ENCODE results near the gene CTDSPL2.
"Not testable (repeated sequence)": the region's sequence is repeated elsewhere in the genome, so short reads cannot be mapped to it uniquely, and the experiment has no call there.

The CTDSPL2 gene

GRCh38 chr15:44544745-44545144, 117.3 kb downstream of the CTDSPL2 start:
- not testable (repeated sequence) for DNase-seq

DNA sequence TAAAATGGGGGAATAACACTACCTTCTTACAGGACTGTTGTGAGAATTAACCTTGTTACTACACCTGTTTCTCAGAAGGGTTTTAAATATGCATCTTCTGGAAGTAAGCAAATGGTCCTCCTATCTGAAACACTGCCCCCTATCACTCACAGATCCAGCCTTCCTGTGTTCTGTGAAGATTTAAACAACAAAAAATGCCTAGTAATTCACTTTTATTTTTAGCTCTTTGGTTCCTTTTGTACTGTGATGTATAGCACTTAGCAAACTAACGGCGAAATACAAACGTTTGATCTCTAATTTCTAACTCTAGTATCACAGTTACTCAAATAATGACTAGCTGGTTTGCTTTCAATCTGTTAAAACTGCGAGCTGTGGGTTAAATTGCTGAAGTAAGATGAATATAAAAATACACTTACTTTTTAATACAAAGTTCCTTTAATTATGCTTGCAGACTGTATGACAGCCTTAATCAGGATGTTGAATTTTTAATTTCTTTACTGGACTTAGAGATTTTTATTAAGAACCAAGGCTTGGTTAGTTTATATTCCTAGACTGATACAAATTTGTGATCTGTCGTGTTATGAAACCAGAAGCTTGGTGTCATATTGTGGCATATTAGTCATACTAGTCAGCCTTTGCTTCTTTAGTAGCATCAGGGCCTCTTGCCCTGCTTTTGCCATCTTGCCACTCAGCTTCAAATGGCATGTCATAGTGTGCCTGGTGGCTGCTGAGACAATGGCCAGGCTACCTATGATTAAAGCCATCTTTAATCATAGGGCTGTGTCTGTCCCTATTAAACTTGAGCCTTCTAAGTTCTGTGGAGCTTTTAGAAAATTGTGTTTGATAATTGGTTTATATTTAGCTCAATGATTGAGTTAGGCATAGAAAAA, 118.7 kb downstream of the CTDSPL2 start:
- no peak for DNase-seq

DNA sequence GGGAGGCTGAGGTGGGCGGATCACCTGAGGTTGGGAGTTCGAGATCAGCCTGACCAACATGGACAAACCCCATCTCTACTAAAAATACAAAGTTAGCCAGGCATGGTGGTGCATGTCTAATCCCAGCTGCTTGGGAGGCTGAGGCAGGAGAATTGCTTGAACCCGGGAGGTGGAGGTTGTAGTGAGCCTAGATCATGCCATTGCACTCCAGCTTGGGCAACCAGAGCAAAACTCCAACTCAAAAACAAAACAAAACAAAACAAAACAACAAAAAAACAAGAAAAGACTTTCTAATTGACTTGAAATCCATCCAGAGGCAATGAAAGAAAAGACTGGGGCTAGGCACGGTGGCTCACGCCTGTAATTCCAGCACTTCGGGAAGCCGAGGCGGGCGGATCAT, 121.7 kb downstream of the CTDSPL2 start:
- DNase-seq: not testable (repeated sequence)

GRCh38 chr15:44550256-44550655, 122.8 kb downstream of the CTDSPL2 start:
- no peak for DNase-seq

DNA sequence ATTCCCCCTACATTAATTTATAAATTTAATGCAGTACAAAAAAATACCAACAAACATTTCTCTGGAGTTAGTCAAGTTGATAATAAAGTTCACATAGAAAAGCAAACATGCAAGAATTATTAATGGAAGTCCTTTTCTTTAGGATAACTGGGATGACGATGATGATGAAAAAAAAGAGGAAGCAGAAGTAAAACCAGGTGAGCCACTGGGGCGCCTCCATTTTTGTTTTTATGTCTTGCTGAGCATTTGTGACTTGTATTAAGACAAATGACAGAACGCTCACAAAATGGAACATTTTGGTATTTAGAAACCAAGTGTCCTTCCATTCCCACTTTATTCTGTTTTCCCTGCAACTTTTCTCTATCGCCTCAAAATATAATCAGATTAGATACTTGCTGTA, 123.3 kb downstream of the CTDSPL2 start:
- DNase-seq: no peak

- no peak for DNase-seq
These were observed 127.7 kb downstream of the CTDSPL2 start for GRCh38 chr15:44554934-44555723.

- not testable (repeated sequence) for DNase-seq
These were observed 133.5 kb downstream of the CTDSPL2 start for GRCh38 chr15:44560926-44561325.

- DNase-seq: no peak
These were observed 138.1 kb downstream of the CTDSPL2 start for GRCh38 chr15:44565387-44566154.

DNA sequence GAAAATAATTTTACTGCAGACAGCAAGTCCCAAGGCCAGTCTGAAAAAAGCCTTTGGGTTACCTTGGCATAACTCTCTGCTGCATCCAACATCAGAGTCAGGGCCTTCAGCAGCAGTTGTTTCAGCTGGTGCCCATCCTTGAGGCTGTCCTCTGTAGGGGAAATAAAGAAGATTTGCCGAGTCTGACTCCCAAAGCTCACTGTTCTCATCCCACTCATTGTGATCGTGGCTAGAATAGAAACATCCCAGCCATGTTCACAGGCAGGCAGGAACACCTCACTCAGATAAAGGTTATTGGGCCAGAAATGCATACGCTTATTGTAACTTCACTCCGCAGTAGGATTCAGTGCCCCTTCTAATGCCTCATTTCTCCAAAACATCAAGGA, 138.7 kb downstream of the CTDSPL2 start:
- no peak for DNase-seq

GRCh38 chr15:44568338-44568737, 140.9 kb downstream of the CTDSPL2 start:
- no peak for DNase-seq

GRCh38 chr15:44569316-44569715, 141.9 kb downstream of the CTDSPL2 start:
- DNase-seq: no peak

GRCh38 chr15:44570361-44570760, 142.9 kb downstream of the CTDSPL2 start:
- no peak for DNase-seq

GRCh38 chr15:44573386-44573785, 146.0 kb downstream of the CTDSPL2 start:
- no peak for DNase-seq

GRCh38 chr15:44574734-44575133, 147.3 kb downstream of the CTDSPL2 start:
- no peak for DNase-seq
